GM18519 (cell line): ENCODE results near the gene CCDC157.
A peak's percentile ranks its signal among the peaks of the same experiment; 100 is the strongest.

ENCODE experiments used
- ATAC-seq: cut with Tn5 transposase; IDR thresholded peaks from one replicate; pipeline ENCODE4 v1.9.1; 2021; ENCODE audit warnings: mild to moderate bottlenecking, moderate library complexity; ENCODE audit not compliant: unreplicated experiment, low FRiP score

Gene CCDC157

GRCh38 chr22:30356449-30357235 lies at the start of gene CCDC157, which contains the start of gene SF3A1:
Gene CCDC157 (plus strand): TSS chr22:30357007. CDS start chr22:30366001, 8,994 bp downstream.
Gene SF3A1 (minus strand): TSS chr22:30356894. CDS start chr22:30356792, 102 bp downstream.
- peak; percentile 70 for ATAC-seq

DNA sequence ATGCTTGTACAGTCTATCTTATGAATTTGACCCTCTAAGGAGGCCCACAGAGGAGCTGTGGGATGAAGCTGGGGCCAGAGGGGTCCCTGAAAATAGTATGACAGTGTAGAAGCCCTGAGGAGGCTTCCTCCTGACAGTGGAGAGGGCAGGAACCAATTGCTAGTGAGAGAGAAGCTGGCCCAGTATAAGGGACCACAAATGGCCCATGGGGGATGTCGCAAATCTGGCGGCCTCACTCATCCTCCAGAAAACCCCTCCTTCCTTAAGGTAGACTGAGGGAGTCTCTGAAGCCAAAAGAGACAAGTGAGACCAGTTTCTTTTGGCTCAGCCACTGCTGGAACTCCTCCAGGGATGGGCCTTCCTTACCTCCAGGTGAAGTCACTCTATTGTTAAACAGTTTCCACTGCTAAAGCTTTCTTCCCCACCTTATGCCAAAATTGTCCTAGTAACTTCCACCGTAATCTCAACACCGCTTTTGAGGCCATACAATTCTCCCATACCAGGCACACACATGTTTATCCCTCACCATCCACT lies 49.7 kb upstream of the CCDC157 start:
- no peak for ATAC-seq

DNA sequence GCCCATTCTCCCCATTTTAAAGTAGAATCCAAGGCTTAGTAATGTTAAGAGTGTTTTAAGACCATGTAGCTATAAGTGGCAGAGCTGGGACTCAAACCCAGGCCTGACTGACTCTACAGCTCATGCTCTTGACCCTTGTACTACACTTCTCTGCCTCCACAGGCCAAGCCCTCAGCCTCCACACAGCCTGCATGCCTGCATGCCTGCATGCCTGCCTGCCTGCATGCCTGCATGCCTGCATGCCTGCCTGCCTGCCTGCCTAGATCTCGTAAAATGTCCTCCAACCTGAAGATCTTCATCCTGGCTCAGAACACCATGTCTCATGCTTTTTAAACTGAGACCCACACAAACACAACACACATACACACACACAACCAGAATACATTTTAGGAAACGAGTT lies 48.7 kb upstream of the CCDC157 start:
- ATAC-seq: no peak

DNA sequence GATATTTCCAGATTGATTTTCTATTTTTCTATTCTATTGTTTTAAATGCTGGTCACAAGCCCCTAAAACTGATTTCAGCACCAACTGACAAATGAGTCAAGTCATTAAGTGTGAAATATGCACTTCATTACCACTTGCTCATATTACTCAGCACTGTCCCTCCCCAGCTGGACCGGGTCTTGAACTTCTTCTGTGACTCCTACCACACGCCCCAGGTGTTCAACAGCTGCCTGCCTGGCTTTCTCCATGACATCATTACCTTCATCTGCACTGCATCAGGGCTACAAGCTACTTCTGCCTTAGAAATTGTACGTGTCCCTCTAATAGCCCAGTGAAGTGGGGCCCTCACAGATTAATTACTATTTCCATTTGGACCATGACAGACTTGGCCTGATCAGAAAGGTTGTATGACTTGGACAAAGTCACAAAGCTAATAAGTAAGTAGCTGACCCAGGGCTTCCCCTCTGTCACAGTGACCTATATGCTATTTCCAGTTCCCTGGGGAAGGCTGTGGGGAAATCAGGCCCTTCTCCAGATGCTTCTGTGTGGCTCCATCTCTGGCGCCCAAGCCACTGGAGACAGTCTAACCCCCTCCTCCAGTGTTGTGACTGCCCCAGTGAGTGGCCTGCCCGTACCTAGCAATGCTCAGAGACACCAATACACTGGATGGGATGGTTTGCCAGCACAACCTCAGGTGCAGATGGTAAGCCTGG lies 48.1 kb upstream of the CCDC157 start:
- ATAC-seq: no peak

DNA sequence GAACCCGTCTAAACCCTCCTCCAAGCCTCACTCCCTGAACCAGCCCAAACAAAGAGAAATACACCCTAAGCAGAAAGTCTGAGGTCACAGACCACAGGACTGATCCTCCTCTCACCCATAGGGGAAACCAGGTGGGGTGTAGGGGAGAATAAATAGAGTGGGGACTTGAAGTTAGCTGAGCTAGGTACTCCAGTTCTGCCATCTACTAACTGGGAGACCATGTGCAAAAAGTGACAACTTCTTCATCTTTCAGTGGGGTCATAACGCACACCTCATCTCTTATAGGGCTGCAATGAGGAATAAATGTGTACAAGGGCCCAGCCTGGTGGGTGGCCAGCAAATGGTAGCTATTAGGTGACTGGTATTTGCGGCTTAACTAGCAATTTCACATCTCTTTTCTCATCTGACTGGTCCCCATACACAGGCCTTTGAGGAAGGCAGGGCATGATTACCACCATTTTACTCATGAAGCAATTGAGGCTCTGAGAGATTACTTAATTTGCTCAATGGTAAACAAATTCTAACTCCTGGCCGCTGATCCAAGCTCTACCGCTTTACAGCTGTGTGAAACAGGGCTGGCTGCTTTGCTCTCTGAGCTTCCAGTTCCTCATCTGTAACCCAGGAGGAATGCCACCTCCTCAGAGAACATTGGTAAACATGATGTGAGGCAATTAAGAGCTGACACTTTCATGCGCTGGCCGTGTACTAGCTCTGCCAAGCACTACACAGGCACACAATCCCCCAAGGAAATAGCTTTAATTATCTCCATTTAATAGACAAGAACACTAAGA lies 46.7 kb upstream of the CCDC157 start:
- no peak for ATAC-seq

- ATAC-seq: no peak
Observed at GRCh38 chr22:30310881-30311771, 45.7 kb upstream of the CCDC157 start.

- no peak for ATAC-seq
Observed at GRCh38 chr22:30312053-30312452, 44.8 kb upstream of the CCDC157 start.

GRCh38 chr22:30313527-30314363 lies 43.1 kb upstream of the CCDC157 start:
- ATAC-seq: no peak

- ATAC-seq: no peak
Observed at GRCh38 chr22:30314915-30315314, 41.9 kb upstream of the CCDC157 start.

- ATAC-seq: no peak
Observed at GRCh38 chr22:30315962-30316576, 40.7 kb upstream of the CCDC157 start.

DNA sequence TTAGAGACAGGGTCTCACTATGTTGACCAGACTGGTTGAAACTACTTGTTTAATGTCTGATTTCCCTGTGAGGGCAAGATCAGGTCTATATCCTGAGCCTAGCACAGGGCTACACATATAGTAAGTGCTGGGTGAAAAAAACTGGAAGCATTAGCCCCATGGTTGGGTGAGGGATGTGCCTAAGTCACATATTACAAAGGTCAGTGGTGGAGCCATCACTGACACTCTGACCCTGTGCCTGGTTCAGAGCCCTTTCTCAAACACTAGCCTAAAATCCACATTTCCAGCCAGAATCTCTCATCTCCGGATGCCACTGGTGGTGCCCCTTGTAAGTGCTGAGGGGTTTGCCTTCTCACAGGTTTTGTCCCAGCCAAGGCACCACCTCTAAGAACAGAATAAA lies 39.0 kb upstream of the CCDC157 start:
- ATAC-seq: no peak

DNA sequence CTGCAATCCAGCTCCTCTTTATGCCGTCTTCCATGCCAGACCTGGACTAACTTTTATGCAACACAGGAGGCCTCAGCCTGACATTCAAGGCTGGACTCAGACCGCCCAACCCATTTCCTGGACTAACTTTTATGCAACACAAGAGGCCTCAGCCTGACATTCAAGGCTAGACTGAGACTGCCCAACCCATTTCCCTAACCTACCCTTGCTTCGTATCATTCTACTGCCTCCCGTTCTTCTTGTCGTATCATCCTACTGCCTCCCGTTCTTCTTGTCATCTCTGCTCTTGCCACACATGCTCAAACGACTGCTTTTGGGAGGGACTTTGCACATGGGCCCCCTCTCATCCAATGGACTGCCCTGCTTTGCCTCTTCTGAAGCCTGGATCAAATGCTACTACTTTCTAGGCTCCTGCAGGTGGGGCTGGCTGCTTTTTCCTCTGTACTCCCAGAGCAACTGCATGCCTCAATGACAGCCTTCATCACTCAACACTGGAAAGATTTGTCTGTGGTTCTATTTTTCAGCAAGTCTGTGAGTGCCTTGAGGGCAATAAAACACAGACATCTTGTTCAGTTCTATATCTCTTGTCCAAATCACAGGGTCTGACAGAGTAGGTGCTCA lies 37.9 kb upstream of the CCDC157 start:
- ATAC-seq: no peak

GRCh38 chr22:30320021-30320556 lies 36.7 kb upstream of the CCDC157 start:
- ATAC-seq: no peak

GRCh38 chr22:30321461-30321860 lies 35.3 kb upstream of the CCDC157 start:
- no peak for ATAC-seq

DNA sequence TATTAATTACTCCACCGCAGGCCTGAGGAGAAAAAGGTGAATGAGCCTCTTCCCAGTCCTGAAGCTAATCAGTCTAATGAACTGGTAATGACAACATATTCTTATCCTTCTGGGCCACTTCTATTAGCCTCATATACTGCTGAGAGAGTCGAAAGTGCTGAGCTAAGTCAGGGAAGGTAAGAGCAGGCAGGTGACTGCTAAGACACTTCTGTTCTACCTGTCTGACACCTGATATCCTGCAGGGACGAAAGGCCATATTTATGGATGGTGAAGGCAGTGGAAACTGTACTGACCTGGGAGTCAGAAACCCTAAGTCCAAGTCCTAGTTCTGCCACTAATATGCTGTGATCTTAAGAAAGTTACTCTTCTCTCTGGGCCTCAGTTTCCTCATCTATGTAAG lies 33.6 kb upstream of the CCDC157 start:
- no peak for ATAC-seq

- no peak for ATAC-seq
Observed at GRCh38 chr22:30324014-30324730, 32.6 kb upstream of the CCDC157 start.

- no peak for ATAC-seq
Observed at GRCh38 chr22:30325065-30325720, 31.6 kb upstream of the CCDC157 start.
